Glutamatergic neuron (in vitro differentiated cells): ENCODE results near the gene NSRP1. TPM values are rescaled to one million over a fixed set of nuclear protein-coding genes. Genes with fewer than 3 reads are reported as not detected.

Experiments used
- DNase-seq: peaks from one replicate; pipeline ENCODE4 v3.0.0; 2022
- H3K27ac Mint-ChIP-seq: one replicate; pipeline ENCODE4 v1.8.0; 2020; ENCODE audit warnings: mild to moderate bottlenecking, mixed read lengths, inconsistent platforms; ENCODE audit not compliant: unreplicated experiment
- H3K27me3 Mint-ChIP-seq: one replicate; pipeline ENCODE4 v1.8.0; 2020; ENCODE audit warnings: mild to moderate bottlenecking, moderate library complexity, mixed read lengths, inconsistent platforms; ENCODE audit not compliant: unreplicated experiment
- H3K36me3 Mint-ChIP-seq: one replicate; pipeline ENCODE4 v1.8.0; 2020; ENCODE audit warnings: mild to moderate bottlenecking, mixed read lengths, inconsistent platforms; ENCODE audit not compliant: unreplicated experiment
- H3K4me1 Mint-ChIP-seq: one replicate; pipeline ENCODE4 v1.8.0; 2020; ENCODE audit warnings: mild to moderate bottlenecking, low read depth, mixed read lengths, inconsistent platforms; ENCODE audit not compliant: unreplicated experiment
- H3K4me3 Mint-ChIP-seq: one replicate; pipeline ENCODE4 v1.8.0; 2020; ENCODE audit warnings: mild to moderate bottlenecking, mixed read lengths, inconsistent platforms; ENCODE audit not compliant: unreplicated experiment
- H3K9me3 Mint-ChIP-seq: one replicate; pipeline ENCODE4 v1.8.0; 2020; ENCODE audit warnings: mild to moderate bottlenecking, moderate library complexity, mixed read lengths, inconsistent platforms; ENCODE audit not compliant: unreplicated experiment
- CTCF ChIP-seq: fragments of 200-600 bp; sonication (generic); IDR thresholded peaks from one replicate; pipeline ENCODE4 v1.5.0; 2021; ENCODE audit not compliant: partially characterized antibody, unreplicated experiment
- total RNA-seq: library from RNA; stranded (reverse); fragmentation: NEBNext Ultra II Directional; extraction: Animal tissue kit (Norgen Biotek cat#: 25700); gene quantifications from one replicate; pipeline ENCODE4 v1.2.1, GENCODE V29; 2021; ENCODE audit not compliant: unreplicated experiment

The NSRP1 gene
- total RNA-seq, 1 donor from 2014 or later, result 18.2 TPM

- H3K4me3 Mint-ChIP-seq, result no peak overlapping the region
- TF ChIP-seq CTCF, result no peak
- H3K36me3 Mint-ChIP-seq, result no peaks in the 10 kb centered on the region
- H3K4me1 Mint-ChIP-seq, result no peaks in the 10 kb centered on the region
- DNase-seq, result no peak
- peaks cover 2% of the 10 kb centered on the region for H3K9me3 Mint-ChIP-seq
- H3K27ac Mint-ChIP-seq, result no peak overlapping the region
- no peaks in the 10 kb centered on the region for H3K27me3 Mint-ChIP-seq
These were observed 36.8 kb downstream of the NSRP1 start for GRCh38 chr17:30153463-30153862.

- Mint-ChIP-seq H3K4me1 (no peaks in the 10 kb centered on the region), H3K4me3 (no peak overlapping the region), H3K36me3 (peaks cover 15% of the 10 kb centered on the region), H3K9me3 (peaks cover 9% of the 10 kb centered on the region), H3K27ac (no peak overlapping the region), H3K27me3 (no peaks in the 10 kb centered on the region)
- no peak for TF ChIP-seq CTCF
- DNase-seq, result no peak
These were observed 38.8 kb downstream of the NSRP1 start for GRCh38 chr17:30155389-30155788.

- Mint-ChIP-seq H3K4me3 (no peak overlapping the region), H3K27ac (no peak overlapping the region), H3K4me1 (no peaks in the 10 kb centered on the region), H3K36me3 (peaks cover 18% of the 10 kb centered on the region), H3K9me3 (peaks cover 9% of the 10 kb centered on the region), H3K27me3 (no peaks in the 10 kb centered on the region)
- no peak for DNase-seq
- no peak for TF ChIP-seq CTCF
These were observed 42.4 kb downstream of the NSRP1 start for GRCh38 chr17:30158896-30159625.

DNA sequence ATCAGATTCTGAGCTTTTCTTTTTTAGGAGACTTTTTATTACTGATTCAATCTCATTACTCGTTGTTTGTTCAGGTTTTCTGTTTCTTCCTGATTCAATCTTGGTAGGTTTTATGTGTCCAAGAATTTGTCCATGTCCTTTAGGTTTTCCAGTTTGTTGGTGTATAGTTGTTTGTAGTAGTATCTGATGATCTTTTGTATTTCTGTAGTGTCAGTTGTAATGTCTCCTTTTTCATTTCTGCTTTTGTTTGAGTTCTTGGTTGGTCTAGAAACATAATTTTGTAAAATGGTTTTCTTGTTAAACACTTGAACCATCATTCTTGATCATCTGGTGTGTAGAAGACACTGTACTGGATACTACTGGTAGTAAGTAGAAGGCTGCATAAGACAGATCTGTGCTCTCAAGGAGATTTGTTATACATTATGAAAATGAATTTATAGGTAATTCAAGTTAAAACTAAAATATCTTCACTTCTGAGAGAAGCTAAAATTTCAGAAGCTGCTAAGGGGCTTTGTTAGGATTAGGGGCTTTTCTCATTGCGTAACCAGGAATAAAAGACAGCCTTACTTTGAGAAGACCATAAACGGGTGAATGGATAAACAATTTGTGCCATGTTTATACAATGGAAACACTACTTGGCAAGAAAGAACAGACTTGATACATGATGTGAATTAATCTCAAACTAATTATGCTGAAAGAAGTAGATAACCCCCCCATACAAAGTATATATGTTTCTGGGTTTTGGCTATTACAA lies 44.0 kb downstream of the NSRP1 start:
- H3K4me3 Mint-ChIP-seq, result no peak overlapping the region
- H3K36me3 Mint-ChIP-seq, result peaks cover 18% of the 10 kb centered on the region
- no peak for TF ChIP-seq CTCF
- no peaks in the 10 kb centered on the region for H3K27me3 Mint-ChIP-seq
- peaks cover 9% of the 10 kb centered on the region for H3K9me3 Mint-ChIP-seq
- peak overlapping the region; percentile 3 for H3K27ac Mint-ChIP-seq
- DNase-seq, result no peak
- H3K4me1 Mint-ChIP-seq, result no peaks in the 10 kb centered on the region

- Mint-ChIP-seq H3K36me3 (peaks cover 18% of the 10 kb centered on the region), H3K27ac (no peak overlapping the region), H3K4me3 (no peak overlapping the region), H3K9me3 (peaks cover 7% of the 10 kb centered on the region), H3K27me3 (no peaks in the 10 kb centered on the region), H3K4me1 (no peaks in the 10 kb centered on the region)
- no peak for TF ChIP-seq CTCF
- DNase-seq, result no peak
These were observed 45.0 kb downstream of the NSRP1 start for GRCh38 chr17:30161601-30162000.
